GM23338 (cell line): Measurements from ENCODE around the gene ABCA12. TPM values are rescaled to one million over a fixed set of nuclear protein-coding genes. Genes with fewer than 3 reads are reported as not detected.

Source experiments
- ATAC-seq: fragments of 200-7000 bp; cut with Tn5 transposase; 3 replicates; pipeline ENCODE4 v1.9.1; 2020
- DNase-seq: peaks from one replicate; pipeline ENCODE4 v3.0.0-alpha.2; 2015; ENCODE audit warnings: low spot score
- H2AFZ ChIP-seq: fragments of 200-600 bp; sonication (generic); 2 replicates; pipeline ENCODE4 v1.8.0; 2016; ENCODE audit warnings: antibody characterized with exemption, mild to moderate bottlenecking, moderate library complexity
- H3F3A ChIP-seq: fragments of 200-600 bp; sonication (generic); replicated peaks from 2 replicates; pipeline ENCODE4 v1.8.0; 2017; ENCODE audit warnings: antibody characterized with exemption, mixed run types, low read depth
- H3K27ac ChIP-seq: fragments of 200-600 bp; sonication (generic); 2 replicates; pipeline ENCODE4 v1.6.1; 2016; ENCODE audit warnings: low read depth
- H3K27me3 ChIP-seq: fragments of 200-600 bp; sonication (generic); 2 replicates; pipeline ENCODE4 v1.8.0; 2016; ENCODE audit warnings: mild to moderate bottlenecking, mixed run types, moderate library complexity; ENCODE audit not compliant: insufficient read depth
- H3K36me3 ChIP-seq: fragments of 200-600 bp; sonication (generic); 2 replicates; pipeline ENCODE4 v1.8.0; 2016; ENCODE audit warnings: mild to moderate bottlenecking; ENCODE audit not compliant: insufficient read depth
- H3K4me1 ChIP-seq: fragments of 200-600 bp; sonication (generic); 2 replicates; pipeline ENCODE4 v1.8.0; 2016; ENCODE audit warnings: mild to moderate bottlenecking, moderate library complexity; ENCODE audit not compliant: insufficient read depth
- H3K4me2 ChIP-seq: fragments of 200-600 bp; sonication (generic); 2 replicates; pipeline ENCODE4 v1.7.1; 2017; ENCODE audit warnings: mixed run types
- H3K4me3 ChIP-seq: fragments of 200-600 bp; sonication (generic); 2 replicates; pipeline ENCODE4 v1.6.1; 2016; ENCODE audit warnings: mixed run types
- H3K79me2 ChIP-seq: fragments of 200-600 bp; sonication (generic); replicated peaks from 2 replicates; pipeline ENCODE4 v1.8.0; 2017; ENCODE audit warnings: mild to moderate bottlenecking; ENCODE audit not compliant: insufficient read depth
- H3K9me2 ChIP-seq: fragments of 200-600 bp; sonication (generic); 2 replicates; pipeline ENCODE4 v1.8.0; 2017; ENCODE audit not compliant: insufficient read depth
- H4K20me1 ChIP-seq: fragments of 200-600 bp; sonication (generic); replicated peaks from 2 replicates; pipeline ENCODE4 v1.8.0; 2017; ENCODE audit warnings: mild to moderate bottlenecking; ENCODE audit not compliant: insufficient read depth
- H3K27ac Mint-ChIP-seq: 2 replicates; pipeline ENCODE4 v1.8.0; 2020; ENCODE audit warnings: inconsistent platforms, mild to moderate bottlenecking, moderate library complexity, mixed read lengths
- H3K27me3 Mint-ChIP-seq: 3 replicates; pipeline ENCODE4 v1.8.0; 2022; ENCODE audit warnings: low read depth, mild to moderate bottlenecking, moderate library complexity, mixed read lengths, inconsistent platforms; ENCODE audit not compliant: insufficient read depth, poor library complexity
- H3K36me3 Mint-ChIP-seq: 3 replicates; pipeline ENCODE4 v1.8.0; 2021; ENCODE audit warnings: low read depth, mild to moderate bottlenecking, inconsistent platforms, moderate library complexity, mixed read lengths
- H3K4me1 Mint-ChIP-seq: 3 replicates; pipeline ENCODE4 v1.8.0; 2020; ENCODE audit warnings: mild to moderate bottlenecking, inconsistent platforms, mixed read lengths
- H3K4me3 Mint-ChIP-seq: 3 replicates; pipeline ENCODE4 v1.8.0; 2021; ENCODE audit warnings: moderate library complexity, mild to moderate bottlenecking, inconsistent platforms, mixed read lengths
- H3K9me3 Mint-ChIP-seq: 3 replicates; pipeline ENCODE4 v1.8.0; 2020; ENCODE audit warnings: moderate library complexity, mild to moderate bottlenecking, inconsistent platforms, mixed read lengths
- EZH2 ChIP-seq: fragments of 200-600 bp; sonication (generic); IDR thresholded peaks from one replicate; pipeline ENCODE4 v1.8.0; 2017; ENCODE audit warnings: antibody characterized with exemption, mild to moderate bottlenecking, low read depth; ENCODE audit not compliant: unreplicated experiment
- EZH2phosphoT487 ChIP-seq: fragments of 200-600 bp; sonication (generic); IDR thresholded peaks from one replicate; pipeline ENCODE4 v1.8.1; 2018; ENCODE audit warnings: antibody characterized with exemption; ENCODE audit not compliant: unreplicated experiment
- JUNB ChIP-seq: IDR thresholded peaks from one replicate; pipeline ENCODE4 v1.6.1; 2016; ENCODE audit warnings: antibody characterized with exemption; ENCODE audit not compliant: unreplicated experiment
- NANOG ChIP-seq: IDR thresholded peaks from 2 replicates; pipeline ENCODE4 v1.6.1; 2016; ENCODE audit warnings: antibody characterized with exemption, borderline replicate concordance
- POLR2AphosphoS5 ChIP-seq: IDR thresholded peaks from 2 replicates; pipeline ENCODE4 v1.6.1; 2016; ENCODE audit warnings: antibody characterized with exemption, low read depth
- STAT1 ChIP-seq: IDR thresholded peaks from one replicate; pipeline ENCODE4 v1.6.1; 2016; ENCODE audit warnings: antibody characterized with exemption; ENCODE audit not compliant: unreplicated experiment
- ZNF114 ChIP-seq: fragments of 250-450 bp; sonication (Bioruptor Pico); IDR thresholded peaks from 2 replicates; pipeline ENCODE4 v1.5.0; 2020; ENCODE audit warnings: mild to moderate bottlenecking, moderate library complexity
- ZNF331 ChIP-seq: fragments of 250-450 bp; sonication (Bioruptor Pico); IDR thresholded peaks from 2 replicates; pipeline ENCODE4 v1.5.0; 2020; ENCODE audit warnings: low read depth, mild to moderate bottlenecking, moderate library complexity
- polyA plus RNA-seq: library from polyadenylated mRNA; unstranded; fragments of >200 nt; fragmentation: Nextera tagmentation; extraction: Ambion mirVana; gene quantifications from 2 replicates; pipeline ENCODE4 v1.2.1, GENCODE V29; 2016
- total RNA-seq: library from RNA; depleted of rRNA; stranded (reverse); fragments of >200 nt; shearing (Covaris generic); gene quantifications from 2 replicates; pipeline ENCODE4 v1.2.3, GENCODE V29; 2014
- TF ChIP-seq, protein P1 (sequence below), 2 experiments: fragments of 200-600 bp in 1 of 2; sonication (generic) in 1 of 2; conservative IDR thresholded peaks; 2 replicates each; pipeline versions ENCODE4 v1.5.1 to v1.6.1; 2016 to 2017; ENCODE audit warnings: antibody characterized with exemption in 2 of 2, low read depth in 2 of 2, mild to moderate bottlenecking in 2 of 2, moderate library complexity in 1 of 2
- TF ChIP-seq, protein P2 (sequence below): IDR thresholded peaks from one replicate; pipeline ENCODE4 v1.6.1; 2018; ENCODE audit warnings: antibody characterized with exemption; ENCODE audit not compliant: unreplicated experiment

ABCA12 gene
- total and polyA plus RNA-seq, 2 experiments from 2014 or later, result 0.05 to 0.10 TPM

DNA sequence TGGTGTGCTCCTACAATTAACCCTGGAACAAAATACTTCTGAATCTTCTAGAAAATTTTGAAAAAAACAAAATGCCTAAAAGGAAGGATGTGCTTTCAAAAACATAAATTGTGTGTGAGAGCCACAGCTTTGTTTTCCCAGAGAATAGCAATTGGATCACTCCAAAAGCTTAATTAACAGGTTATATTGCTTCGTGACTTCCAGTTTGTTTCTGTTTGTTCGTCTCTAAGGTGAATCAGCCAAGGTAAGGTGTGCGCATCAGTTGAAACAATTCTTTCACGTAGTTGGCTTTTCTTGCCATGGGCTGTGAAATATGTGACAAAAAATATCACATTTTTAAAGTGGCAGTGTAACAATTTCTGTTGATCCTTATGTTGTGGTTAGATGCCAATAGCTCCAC lies 238.7 kb downstream of the ABCA12 start:
- no peak for DNase-seq
- H3K4me1 ChIP-seq, result peaks cover 5% of the 10 kb centered on the region
- TF ChIP-seq EZH2 (no peak), NANOG (no peak), STAT1 (no peak), ZNF331 (no peak), ZNF114 (CRISPR knock-in tag) (no peak), JUNB (no peak), EZH2phosphoT487 (no peak)
- TF ChIP-seq, protein P1, sequence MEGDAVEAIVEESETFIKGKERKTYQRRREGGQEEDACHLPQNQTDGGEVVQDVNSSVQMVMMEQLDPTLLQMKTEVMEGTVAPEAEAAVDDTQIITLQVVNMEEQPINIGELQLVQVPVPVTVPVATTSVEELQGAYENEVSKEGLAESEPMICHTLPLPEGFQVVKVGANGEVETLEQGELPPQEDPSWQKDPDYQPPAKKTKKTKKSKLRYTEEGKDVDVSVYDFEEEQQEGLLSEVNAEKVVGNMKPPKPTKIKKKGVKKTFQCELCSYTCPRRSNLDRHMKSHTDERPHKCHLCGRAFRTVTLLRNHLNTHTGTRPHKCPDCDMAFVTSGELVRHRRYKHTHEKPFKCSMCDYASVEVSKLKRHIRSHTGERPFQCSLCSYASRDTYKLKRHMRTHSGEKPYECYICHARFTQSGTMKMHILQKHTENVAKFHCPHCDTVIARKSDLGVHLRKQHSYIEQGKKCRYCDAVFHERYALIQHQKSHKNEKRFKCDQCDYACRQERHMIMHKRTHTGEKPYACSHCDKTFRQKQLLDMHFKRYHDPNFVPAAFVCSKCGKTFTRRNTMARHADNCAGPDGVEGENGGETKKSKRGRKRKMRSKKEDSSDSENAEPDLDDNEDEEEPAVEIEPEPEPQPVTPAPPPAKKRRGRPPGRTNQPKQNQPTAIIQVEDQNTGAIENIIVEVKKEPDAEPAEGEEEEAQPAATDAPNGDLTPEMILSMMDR (conservative IDR thresholded peaks at IDR 0.05; ENCODE audit: low read depth in 2 of 2), result no peak
- TF ChIP-seq, protein P2, sequence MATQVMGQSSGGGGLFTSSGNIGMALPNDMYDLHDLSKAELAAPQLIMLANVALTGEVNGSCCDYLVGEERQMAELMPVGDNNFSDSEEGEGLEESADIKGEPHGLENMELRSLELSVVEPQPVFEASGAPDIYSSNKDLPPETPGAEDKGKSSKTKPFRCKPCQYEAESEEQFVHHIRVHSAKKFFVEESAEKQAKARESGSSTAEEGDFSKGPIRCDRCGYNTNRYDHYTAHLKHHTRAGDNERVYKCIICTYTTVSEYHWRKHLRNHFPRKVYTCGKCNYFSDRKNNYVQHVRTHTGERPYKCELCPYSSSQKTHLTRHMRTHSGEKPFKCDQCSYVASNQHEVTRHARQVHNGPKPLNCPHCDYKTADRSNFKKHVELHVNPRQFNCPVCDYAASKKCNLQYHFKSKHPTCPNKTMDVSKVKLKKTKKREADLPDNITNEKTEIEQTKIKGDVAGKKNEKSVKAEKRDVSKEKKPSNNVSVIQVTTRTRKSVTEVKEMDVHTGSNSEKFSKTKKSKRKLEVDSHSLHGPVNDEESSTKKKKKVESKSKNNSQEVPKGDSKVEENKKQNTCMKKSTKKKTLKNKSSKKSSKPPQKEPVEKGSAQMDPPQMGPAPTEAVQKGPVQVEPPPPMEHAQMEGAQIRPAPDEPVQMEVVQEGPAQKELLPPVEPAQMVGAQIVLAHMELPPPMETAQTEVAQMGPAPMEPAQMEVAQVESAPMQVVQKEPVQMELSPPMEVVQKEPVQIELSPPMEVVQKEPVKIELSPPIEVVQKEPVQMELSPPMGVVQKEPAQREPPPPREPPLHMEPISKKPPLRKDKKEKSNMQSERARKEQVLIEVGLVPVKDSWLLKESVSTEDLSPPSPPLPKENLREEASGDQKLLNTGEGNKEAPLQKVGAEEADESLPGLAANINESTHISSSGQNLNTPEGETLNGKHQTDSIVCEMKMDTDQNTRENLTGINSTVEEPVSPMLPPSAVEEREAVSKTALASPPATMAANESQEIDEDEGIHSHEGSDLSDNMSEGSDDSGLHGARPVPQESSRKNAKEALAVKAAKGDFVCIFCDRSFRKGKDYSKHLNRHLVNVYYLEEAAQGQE, result no peak
- H3K4me3 Mint-ChIP-seq, result no peak overlapping the region
- no peaks in the 10 kb centered on the region for H3K36me3 ChIP-seq
- no peak overlapping the region for H2AFZ ChIP-seq
- H3K79me2 ChIP-seq, result no peaks in the 10 kb centered on the region
- H3K27me3 ChIP-seq, result no peaks in the 10 kb centered on the region
- H4K20me1 ChIP-seq, result no peaks in the 10 kb centered on the region
- no peaks in the 10 kb centered on the region for H3K9me3 Mint-ChIP-seq
- H3K27ac ChIP-seq, result no peak overlapping the region
- no peak overlapping the region for H3K4me2 ChIP-seq
- peaks cover 10% of the 10 kb centered on the region for H3K4me1 Mint-ChIP-seq
- no peaks in the 10 kb centered on the region for H3K27me3 Mint-ChIP-seq
- no peak overlapping the region for H3K4me3 ChIP-seq
- no peak for ATAC-seq
- no peak overlapping the region for H3K27ac Mint-ChIP-seq
- no peaks in the 10 kb centered on the region for H3F3A ChIP-seq
- no peaks in the 10 kb centered on the region for H3K36me3 Mint-ChIP-seq
- H3K9me2 ChIP-seq, result no peaks in the 10 kb centered on the region

DNA sequence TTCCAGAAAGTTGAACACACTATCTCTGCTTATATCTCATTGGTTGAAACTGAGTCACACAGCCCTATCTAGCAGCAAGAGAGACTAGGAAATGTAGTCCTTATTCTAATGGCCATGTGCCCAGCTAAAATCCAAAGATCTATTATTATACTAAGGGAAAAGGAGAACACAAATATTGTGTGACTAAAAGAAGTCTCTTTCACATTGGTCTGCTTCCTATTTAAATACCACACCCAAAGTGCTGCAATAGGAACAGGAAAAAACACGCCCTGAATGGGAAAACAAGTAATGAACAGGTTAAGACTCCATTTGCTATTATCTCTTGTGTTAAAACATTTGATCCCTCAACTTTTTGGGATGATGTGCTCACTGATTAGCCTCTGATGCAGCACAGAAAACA lies 242.2 kb downstream of the ABCA12 start:
- no peaks in the 10 kb centered on the region for H3K79me2 ChIP-seq
- DNase-seq (no peak), ATAC-seq (no peak)
- H3K4me1 ChIP-seq, result no peaks in the 10 kb centered on the region
- H3K27ac ChIP-seq, result no peak overlapping the region
- H3F3A ChIP-seq, result no peaks in the 10 kb centered on the region
- peak overlapping the region; percentile 24; the same call in 1 of the 2 replicates for H2AFZ ChIP-seq
- Mint-ChIP-seq H3K36me3 (no peaks in the 10 kb centered on the region), H3K9me3 (no peaks in the 10 kb centered on the region; the same call in 2 of the 3 replicates), H3K4me3 (no peak overlapping the region), H3K4me1 (no peaks in the 10 kb centered on the region), H3K27ac (no peak overlapping the region), H3K27me3 (no peaks in the 10 kb centered on the region)
- H3K36me3 ChIP-seq, result no peaks in the 10 kb centered on the region
- H3K4me3 ChIP-seq, result no peak overlapping the region
- H3K9me2 ChIP-seq, result peaks cover 7% of the 10 kb centered on the region; the same call in 1 of the 2 replicates
- no peaks in the 10 kb centered on the region for H4K20me1 ChIP-seq
- H3K27me3 ChIP-seq, result no peaks in the 10 kb centered on the region
- H3K4me2 ChIP-seq, result no peak overlapping the region
- TF ChIP-seq STAT1, result no peak
- TF ChIP-seq, protein P2, result no peak
- no peak for TF ChIP-seq POLR2AphosphoS5
